Measurements from ENCODE around the gene OLFM1.

GRCh38 chr9:135039916-135040645, 47.4 kb upstream of the OLFM1 start:
- TF ChIP-seq ZNF274 (IDR thresholded peaks at IDR 0.05; ENCODE audit: low read depth, low read length) (no peak), YY1 (IDR thresholded peaks at IDR 0.05; ENCODE audit: insufficient read depth, insufficient read length) (no peak), SUZ12 (IDR thresholded peaks at IDR 0.05; ENCODE audit: extremely low read depth, insufficient read depth, insufficient read length) (no peak)

Measured in NT2/D1 (cell line).